HEK293 (cell line): ENCODE data around the gene SIDT2.

Experiments
- CTCF ChIP-seq: fragments of 450-650 bp; formaldehyde crosslinking; IDR thresholded peaks from 2 replicates; pipeline ENCODE4 v1.5.1; 2016; ENCODE audit warnings: missing biosample characterization, missing genetic modification characterization
- KLF9 ChIP-seq: fragments of 450-650 bp; formaldehyde crosslinking; IDR thresholded peaks from 2 replicates; pipeline ENCODE4 v1.5.1; 2016; ENCODE audit warnings: missing biosample characterization, missing genetic modification characterization, low read depth
- ZNF501 ChIP-seq: fragments of 450-650 bp; formaldehyde crosslinking; IDR thresholded peaks from 2 replicates; pipeline ENCODE4 v1.5.1; 2016; ENCODE audit warnings: missing biosample characterization, missing genetic modification characterization

- no peak for TF ChIP-seq CTCF (tag by site-specific recombination)
- TF ChIP-seq KLF9 (tag by site-specific recombination): no peak
- no peak for TF ChIP-seq ZNF501 (tag by site-specific recombination)
Observed at GRCh38 chr11:117220568-117220967, 42.0 kb downstream of the SIDT2 start.
